Neutrophil (primary cell): ENCODE data around the gene MLN.

Experiments used
- H3K27ac ChIP-seq: fragments of 200-600 bp; sonication (generic); 2 replicates; pipeline ENCODE4 v1.5.1; 2016; ENCODE audit warnings: mild to moderate bottlenecking, moderate library complexity
- H3K27me3 ChIP-seq: fragments of 200-600 bp; sonication (generic); 2 replicates; pipeline ENCODE4 v1.6.0; 2016; ENCODE audit warnings: mild to moderate bottlenecking
- H3K36me3 ChIP-seq: fragments of 200-600 bp; sonication (generic); 2 replicates; pipeline ENCODE4 v1.5.1; 2017
- H3K4me1 ChIP-seq, 2 experiments: fragments of 200-600 bp in 1 of 2; sonication (generic) in 1 of 2; 1 replicate in 1 of 2; 2 replicates in 1 of 2; pipeline versions ENCODE4 v1.5.1 to v1.6.1; 2013 to 2016; ENCODE audit warnings: low read depth in 1 of 2, low read length in 1 of 2, mild to moderate bottlenecking in 1 of 2, moderate library complexity in 1 of 2; ENCODE audit not compliant: control insufficient read depth in 1 of 2, insufficient read depth in 1 of 2
- H3K4me3 ChIP-seq, 2 experiments: fragments of 200-600 bp in 1 of 2; sonication (generic) in 1 of 2; 1 replicate in 1 of 2; 2 replicates in 1 of 2; pipeline ENCODE4 v1.5.1; 2013 to 2016; ENCODE audit warnings: low read depth in 1 of 2, low read length in 1 of 2, mild to moderate bottlenecking in 1 of 2, moderate library complexity in 1 of 2
- H3K9me3 ChIP-seq: fragments of 200-600 bp; sonication (generic); 2 replicates; pipeline ENCODE4 v1.5.1; 2016
- TF ChIP-seq, protein P1 (sequence below): fragments of 200-600 bp; sonication (generic); IDR thresholded peaks from 2 replicates; pipeline ENCODE4 v1.5.1; 2016; ENCODE audit warnings: antibody characterized with exemption

Gene MLN

DNA sequence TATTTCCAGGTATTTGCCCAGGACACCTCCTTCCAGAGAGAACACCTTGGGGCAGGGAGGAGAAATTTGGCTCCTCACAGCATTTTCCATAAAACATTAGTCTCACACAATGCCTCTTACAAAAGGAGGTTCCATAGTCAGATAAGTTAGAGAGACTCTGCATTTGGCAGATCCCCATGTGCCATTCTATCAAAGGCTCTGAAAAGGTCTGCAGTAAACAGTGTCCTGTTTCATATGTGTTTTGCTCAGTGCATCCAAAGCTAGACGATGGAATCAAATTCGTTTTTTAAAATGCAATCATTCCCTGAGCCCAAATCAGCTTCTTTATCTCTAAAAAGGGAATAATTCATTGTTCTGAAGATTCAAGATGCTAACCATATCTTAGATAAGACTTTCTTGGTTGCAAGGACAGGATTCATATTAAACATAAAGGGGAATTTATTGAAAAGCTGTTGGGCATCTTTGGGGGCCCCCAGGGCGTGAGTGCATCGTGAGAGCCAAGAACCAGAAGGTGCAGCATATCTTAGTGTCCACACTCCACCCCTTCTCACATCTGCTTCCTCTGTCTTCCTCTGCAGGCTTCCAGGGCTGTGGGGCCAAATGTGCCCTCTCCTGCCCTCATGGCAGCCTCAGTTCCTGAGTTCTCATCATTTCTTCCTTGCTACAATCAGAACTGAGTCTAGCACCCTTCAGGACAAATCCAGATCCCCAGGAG is 41.4 kb upstream of the MLN start:
- peaks cover 1% of the 10 kb centered on the region for H3K27me3 ChIP-seq
- H3K27ac ChIP-seq = no peak overlapping the region
- H3K9me3 ChIP-seq = no peaks in the 10 kb centered on the region
- no peaks in the 10 kb centered on the region for H3K36me3 ChIP-seq
- peaks cover 4 to 5% of the 10 kb centered on the region in 2 experiments for H3K4me1 ChIP-seq
- no peak overlapping the region for H3K4me3 ChIP-seq
- TF ChIP-seq, protein P1, sequence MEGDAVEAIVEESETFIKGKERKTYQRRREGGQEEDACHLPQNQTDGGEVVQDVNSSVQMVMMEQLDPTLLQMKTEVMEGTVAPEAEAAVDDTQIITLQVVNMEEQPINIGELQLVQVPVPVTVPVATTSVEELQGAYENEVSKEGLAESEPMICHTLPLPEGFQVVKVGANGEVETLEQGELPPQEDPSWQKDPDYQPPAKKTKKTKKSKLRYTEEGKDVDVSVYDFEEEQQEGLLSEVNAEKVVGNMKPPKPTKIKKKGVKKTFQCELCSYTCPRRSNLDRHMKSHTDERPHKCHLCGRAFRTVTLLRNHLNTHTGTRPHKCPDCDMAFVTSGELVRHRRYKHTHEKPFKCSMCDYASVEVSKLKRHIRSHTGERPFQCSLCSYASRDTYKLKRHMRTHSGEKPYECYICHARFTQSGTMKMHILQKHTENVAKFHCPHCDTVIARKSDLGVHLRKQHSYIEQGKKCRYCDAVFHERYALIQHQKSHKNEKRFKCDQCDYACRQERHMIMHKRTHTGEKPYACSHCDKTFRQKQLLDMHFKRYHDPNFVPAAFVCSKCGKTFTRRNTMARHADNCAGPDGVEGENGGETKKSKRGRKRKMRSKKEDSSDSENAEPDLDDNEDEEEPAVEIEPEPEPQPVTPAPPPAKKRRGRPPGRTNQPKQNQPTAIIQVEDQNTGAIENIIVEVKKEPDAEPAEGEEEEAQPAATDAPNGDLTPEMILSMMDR = no peak

DNA sequence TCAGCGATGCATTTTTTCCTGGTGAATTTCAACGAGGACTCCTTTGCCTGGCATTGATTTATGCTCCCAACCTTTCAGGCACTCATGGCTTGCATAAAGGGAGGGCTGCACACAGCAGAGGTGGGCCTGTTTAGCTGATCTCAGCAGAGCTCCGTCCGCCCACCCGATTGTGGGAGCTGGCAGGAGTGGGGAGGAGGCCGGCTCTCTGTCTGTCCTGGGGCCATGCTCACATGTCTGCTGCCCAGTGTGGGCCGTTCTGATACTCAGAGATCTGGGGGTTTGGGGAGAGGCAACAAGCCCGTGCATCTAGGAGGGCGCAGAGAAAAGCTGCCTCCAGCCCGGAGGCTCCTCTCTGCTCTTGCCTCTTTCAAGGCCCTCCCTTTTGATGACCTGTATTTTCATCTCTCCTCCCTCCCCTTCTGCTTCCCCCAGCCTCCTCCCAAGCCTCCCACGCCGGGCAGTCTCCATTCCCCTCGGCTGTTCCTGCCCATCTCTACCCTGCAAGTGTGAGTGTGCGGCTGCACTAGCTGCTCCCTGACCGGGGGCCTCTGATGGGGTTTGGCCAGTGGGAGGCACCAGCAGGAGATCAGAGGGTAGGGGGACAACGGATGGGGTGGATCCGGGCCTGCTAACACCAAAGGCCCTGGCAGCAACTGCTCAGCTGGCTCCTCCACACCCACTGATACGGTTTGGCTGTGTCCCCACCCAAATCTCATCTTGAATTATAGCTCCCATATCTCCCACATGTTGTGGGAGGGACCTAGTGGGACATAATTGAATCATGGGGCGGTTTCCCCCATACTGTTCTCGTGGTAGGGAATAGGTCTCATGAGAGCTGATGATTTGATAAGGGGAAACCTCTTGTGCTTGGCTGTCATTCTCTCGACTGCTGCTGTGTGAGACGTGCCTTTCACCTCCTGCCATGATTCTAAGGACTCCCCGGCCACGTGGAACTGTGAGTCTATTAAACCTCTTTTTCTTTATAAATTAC is 39.6 kb upstream of the MLN start:
- peaks cover 10% of the 10 kb centered on the region in 2 experiments for H3K4me1 ChIP-seq
- TF ChIP-seq, protein P1 = no peak

DNA sequence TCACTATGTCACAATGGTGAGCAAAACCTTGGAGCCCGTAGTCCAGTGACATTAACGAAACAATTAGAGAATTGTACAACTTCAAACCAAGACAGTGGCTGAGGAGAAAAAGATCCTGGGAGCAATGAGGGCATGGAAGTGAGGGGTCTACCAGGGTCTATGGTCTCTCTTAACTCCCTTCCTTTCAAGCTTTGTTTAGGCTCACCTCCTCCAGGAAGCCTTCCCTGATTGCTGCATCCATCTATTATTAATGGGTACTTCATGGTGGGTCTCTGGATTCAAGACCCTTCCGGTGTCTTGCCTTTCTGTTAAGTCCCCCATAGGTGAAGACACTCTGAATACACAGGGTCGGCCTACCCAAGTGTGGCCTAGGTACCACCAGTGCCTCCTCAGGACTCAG is 38.1 kb upstream of the MLN start:
- peaks cover 3% of the 10 kb centered on the region for H3K27me3 ChIP-seq
- H3K4me1 ChIP-seq = peaks cover 10% of the 10 kb centered on the region in 2 experiments
- H3K27ac ChIP-seq = no peak overlapping the region
- H3K4me3 ChIP-seq = no peak overlapping the region
- TF ChIP-seq, protein P1 = no peak
- no peaks in the 10 kb centered on the region for H3K36me3 ChIP-seq
- no peaks in the 10 kb centered on the region for H3K9me3 ChIP-seq

More for the DNA sequence above, 39.6 kb upstream of the MLN start:
- no peak overlapping the region for H3K4me3 ChIP-seq
- peaks cover 2% of the 10 kb centered on the region for H3K27me3 ChIP-seq
- H3K9me3 ChIP-seq = no peaks in the 10 kb centered on the region
- H3K27ac ChIP-seq = no peak overlapping the region
- H3K36me3 ChIP-seq = no peaks in the 10 kb centered on the region

DNA sequence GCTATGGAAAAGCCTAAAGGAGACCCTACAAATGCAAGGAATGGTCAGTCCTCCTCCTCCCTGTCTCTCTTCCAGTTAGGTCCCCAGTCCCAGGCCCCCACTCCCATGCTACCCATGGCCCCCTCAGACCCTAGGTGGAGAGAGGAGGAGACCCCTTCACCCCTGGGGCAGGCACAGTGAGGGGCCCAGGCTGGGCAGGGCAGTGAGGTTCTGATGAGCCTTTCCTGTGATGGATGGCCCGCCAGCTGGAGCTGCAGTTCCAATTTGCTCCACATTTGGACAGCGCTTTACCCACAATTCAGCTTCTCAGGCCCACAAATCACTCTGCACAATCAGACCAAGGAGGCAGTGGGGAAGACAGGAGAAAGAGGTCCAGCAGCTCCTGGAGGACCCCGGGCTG is 37.3 kb upstream of the MLN start:
- TF ChIP-seq, protein P1 = no peak
- Histone ChIP-seq H3K9me3 (no peaks in the 10 kb centered on the region), H3K4me1 (peaks cover 10% of the 10 kb centered on the region in 2 experiments)

GRCh38 chr6:33840048-33840926 is 36.5 kb upstream of the MLN start:
- no peaks in the 10 kb centered on the region for H3K36me3 ChIP-seq
- H3K4me1 ChIP-seq = peaks cover 10% of the 10 kb centered on the region in 2 experiments
- H3K9me3 ChIP-seq = no peaks in the 10 kb centered on the region
- peak overlapping the region; percentile 19 for H3K27ac ChIP-seq
- H3K4me3 ChIP-seq = no peak overlapping the region
- TF ChIP-seq, protein P1 = no peak
- peaks cover 3% of the 10 kb centered on the region for H3K27me3 ChIP-seq

More for the DNA sequence above, 37.3 kb upstream of the MLN start:
- H3K27me3 ChIP-seq = peaks cover 3% of the 10 kb centered on the region
- H3K27ac ChIP-seq = no peak overlapping the region
- no peak overlapping the region for H3K4me3 ChIP-seq
- H3K36me3 ChIP-seq = no peaks in the 10 kb centered on the region
